Neural progenitor cell (in vitro differentiated cells): ENCODE measurements around the gene AIF1. TPM values are rescaled to one million over a fixed set of nuclear protein-coding genes. Genes with fewer than 3 reads are reported as not detected.
A peak's percentile ranks its signal among the peaks of the same experiment; 100 is the strongest.
"Not testable (repeated sequence)": the region's sequence is repeated elsewhere in the genome, so short reads cannot be mapped to it uniquely, and the experiment has no call there.

Experiments used
- DNase-seq: peaks from one replicate; pipeline ENCODE4 v3.0.0-alpha.2; 2016; ENCODE audit warnings: low spot score
- H2AFZ ChIP-seq: fragments of 200-600 bp; sonication (generic); replicated peaks from 2 replicates; pipeline ENCODE4 v1.6.1; 2016; ENCODE audit warnings: antibody characterized with exemption
- H3F3A ChIP-seq: fragments of 200-600 bp; sonication (generic); 2 replicates; pipeline ENCODE4 v1.6.1; 2016; ENCODE audit warnings: antibody characterized with exemption, low read depth
- H3K27ac ChIP-seq: fragments of 200-600 bp; sonication (generic); 2 replicates; pipeline ENCODE4 v1.5.1; 2016; ENCODE audit warnings: mild to moderate bottlenecking
- H3K27me3 ChIP-seq: fragments of 200-600 bp; sonication (generic); 2 replicates; pipeline ENCODE4 v1.6.1; 2016; ENCODE audit warnings: mild to moderate bottlenecking, moderate library complexity
- H3K36me3 ChIP-seq: fragments of 200-600 bp; sonication (generic); 2 replicates; pipeline ENCODE4 v1.5.1; 2016
- H3K4me1 ChIP-seq: fragments of 200-600 bp; sonication (generic); 2 replicates; pipeline ENCODE4 v1.6.1; 2016; ENCODE audit warnings: mixed run types
- H3K4me2 ChIP-seq: fragments of 200-600 bp; sonication (generic); 2 replicates; pipeline ENCODE4 v1.6.1; 2016
- H3K4me3 ChIP-seq: fragments of 200-600 bp; sonication (generic); 2 replicates; pipeline ENCODE4 v1.5.1; 2016
- H3K79me2 ChIP-seq: fragments of 200-600 bp; sonication (generic); 2 replicates; pipeline ENCODE4 v1.6.1; 2016; ENCODE audit warnings: low read depth
- H3K9ac ChIP-seq: fragments of 200-600 bp; sonication (generic); 2 replicates; pipeline ENCODE4 v1.6.1; 2016
- H3K9me3 ChIP-seq: fragments of 200-600 bp; sonication (generic); 2 replicates; pipeline ENCODE4 v1.5.1; 2016; ENCODE audit warnings: low read depth
- H4K20me1 ChIP-seq: fragments of 200-600 bp; sonication (generic); 2 replicates; pipeline ENCODE4 v1.6.1; 2016; ENCODE audit warnings: low read depth
- H3K27ac Mint-ChIP-seq: 3 replicates; pipeline ENCODE4 v1.8.0; 2021; ENCODE audit warnings: mixed read lengths
- H3K27me3 Mint-ChIP-seq: 2 replicates; pipeline ENCODE4 v1.8.0; 2022; ENCODE audit warnings: low read depth, mild to moderate bottlenecking, inconsistent platforms, moderate library complexity, mixed read lengths; ENCODE audit not compliant: insufficient read depth
- H3K36me3 Mint-ChIP-seq: 3 replicates; pipeline ENCODE4 v1.8.0; 2021; ENCODE audit warnings: mixed read lengths
- H3K4me1 Mint-ChIP-seq: 3 replicates; pipeline ENCODE4 v1.8.0; 2021; ENCODE audit warnings: mixed read lengths
- H3K4me3 Mint-ChIP-seq: 3 replicates; pipeline ENCODE4 v1.8.0; 2021; ENCODE audit warnings: mild to moderate bottlenecking, moderate library complexity, mixed read lengths
- H3K9me3 Mint-ChIP-seq: 3 replicates; pipeline ENCODE4 v1.8.0; 2020; ENCODE audit warnings: mixed read lengths
- EZH2 ChIP-seq: fragments of 200-600 bp; sonication (generic); IDR thresholded peaks from 2 replicates; pipeline ENCODE4 v1.6.1; 2017; ENCODE audit warnings: antibody characterized with exemption, mild to moderate bottlenecking, moderate library complexity
- EZH2phosphoT487 ChIP-seq: fragments of 200-600 bp; sonication (generic); IDR thresholded peaks from 2 replicates; pipeline ENCODE4 v1.6.1; 2017; ENCODE audit warnings: antibody characterized with exemption
- total RNA-seq: library from RNA; depleted of rRNA; stranded (reverse); fragments of >200 nt; gene quantifications from 2 replicates; pipeline ENCODE4 v1.2.3, GENCODE V29; 2015; ENCODE audit warnings: low replicate concordance
- TF ChIP-seq, protein P1 (sequence below): fragments of 200-600 bp; sonication (generic); IDR thresholded peaks from 2 replicates; pipeline ENCODE4 v1.5.1; 2017; ENCODE audit warnings: antibody characterized with exemption, mild to moderate bottlenecking

The AIF1 gene
- total RNA-seq, 1 donor from 2014 or later, result not detected

DNA sequence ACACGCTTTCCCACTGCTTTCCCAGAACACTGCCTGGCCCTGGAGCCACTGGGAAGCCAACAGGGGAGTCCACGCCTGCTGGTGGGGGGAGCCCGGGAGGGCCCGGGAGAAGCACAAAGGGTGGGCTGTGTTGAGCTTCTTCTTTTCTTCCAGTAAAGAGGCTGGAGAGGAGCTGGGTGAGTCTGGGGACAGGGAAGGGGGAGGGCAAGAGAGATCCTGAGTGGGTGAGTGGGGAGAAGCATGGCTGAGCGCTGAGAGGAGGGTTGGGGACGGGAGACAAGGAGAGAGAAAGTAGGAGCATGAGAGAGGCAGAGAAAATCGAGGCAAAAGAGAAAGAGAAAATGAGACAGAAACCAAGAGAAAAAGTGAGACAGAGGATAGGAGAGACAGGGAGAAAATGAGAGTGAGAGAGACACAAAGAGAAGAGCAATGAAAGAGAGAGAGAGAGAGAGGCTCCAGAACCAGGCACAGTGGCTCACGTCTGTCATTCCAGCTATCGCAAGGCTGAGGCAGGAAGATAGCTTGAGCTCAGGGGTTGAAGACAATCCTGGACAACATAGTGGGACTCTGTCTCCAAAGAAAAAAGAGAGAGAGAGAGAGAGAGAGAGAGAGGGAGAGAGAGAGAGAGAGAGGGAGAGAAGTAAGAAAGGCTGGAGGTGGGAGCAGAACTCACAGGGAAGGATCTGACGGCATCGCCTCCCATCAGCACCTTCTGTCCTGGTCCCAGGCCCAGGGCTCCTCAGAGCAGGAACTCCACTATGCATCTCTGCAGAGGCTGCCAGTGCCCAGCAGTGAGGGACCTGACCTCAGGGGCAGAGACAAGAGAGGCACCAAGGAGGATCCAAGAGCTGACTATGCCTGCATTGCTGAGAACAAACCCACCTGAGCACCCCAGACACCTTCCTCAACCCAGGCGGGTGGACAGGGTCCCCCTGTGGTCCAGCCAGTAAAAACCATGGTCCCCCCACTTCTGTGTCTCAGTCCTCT, 26.9 kb upstream of the AIF1 start:
- H2AFZ ChIP-seq, result peak overlapping the region; percentile 17
- H3K27me3 Mint-ChIP-seq, result peaks cover 6% of the 10 kb centered on the region
- H3K9me3 ChIP-seq, result no peaks in the 10 kb centered on the region
- TF ChIP-seq EZH2phosphoT487 (no peak), EZH2 (no peak)
- TF ChIP-seq, protein P1, sequence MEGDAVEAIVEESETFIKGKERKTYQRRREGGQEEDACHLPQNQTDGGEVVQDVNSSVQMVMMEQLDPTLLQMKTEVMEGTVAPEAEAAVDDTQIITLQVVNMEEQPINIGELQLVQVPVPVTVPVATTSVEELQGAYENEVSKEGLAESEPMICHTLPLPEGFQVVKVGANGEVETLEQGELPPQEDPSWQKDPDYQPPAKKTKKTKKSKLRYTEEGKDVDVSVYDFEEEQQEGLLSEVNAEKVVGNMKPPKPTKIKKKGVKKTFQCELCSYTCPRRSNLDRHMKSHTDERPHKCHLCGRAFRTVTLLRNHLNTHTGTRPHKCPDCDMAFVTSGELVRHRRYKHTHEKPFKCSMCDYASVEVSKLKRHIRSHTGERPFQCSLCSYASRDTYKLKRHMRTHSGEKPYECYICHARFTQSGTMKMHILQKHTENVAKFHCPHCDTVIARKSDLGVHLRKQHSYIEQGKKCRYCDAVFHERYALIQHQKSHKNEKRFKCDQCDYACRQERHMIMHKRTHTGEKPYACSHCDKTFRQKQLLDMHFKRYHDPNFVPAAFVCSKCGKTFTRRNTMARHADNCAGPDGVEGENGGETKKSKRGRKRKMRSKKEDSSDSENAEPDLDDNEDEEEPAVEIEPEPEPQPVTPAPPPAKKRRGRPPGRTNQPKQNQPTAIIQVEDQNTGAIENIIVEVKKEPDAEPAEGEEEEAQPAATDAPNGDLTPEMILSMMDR, result no peak
- no peak overlapping the region for H3K4me3 ChIP-seq
- no peaks in the 10 kb centered on the region for H3K79me2 ChIP-seq
- H3K27ac Mint-ChIP-seq, result peak overlapping the region; percentile 10
- H3K4me2 ChIP-seq, result no peak overlapping the region
- no peaks in the 10 kb centered on the region for H3K4me1 ChIP-seq
- H3K27me3 ChIP-seq, result no peaks in the 10 kb centered on the region
- H3K4me3 Mint-ChIP-seq, result no peak overlapping the region
- no peak overlapping the region for H3K27ac ChIP-seq
- peaks cover 5% of the 10 kb centered on the region for H3K4me1 Mint-ChIP-seq
- no peak overlapping the region for H3K9ac ChIP-seq
- no peaks in the 10 kb centered on the region for H3K9me3 Mint-ChIP-seq
- H3K36me3 Mint-ChIP-seq, result no peaks in the 10 kb centered on the region
- no peak for DNase-seq
- H3K36me3 ChIP-seq, result no peaks in the 10 kb centered on the region
- H4K20me1 ChIP-seq, result no peaks in the 10 kb centered on the region
- no peaks in the 10 kb centered on the region for H3F3A ChIP-seq

DNA sequence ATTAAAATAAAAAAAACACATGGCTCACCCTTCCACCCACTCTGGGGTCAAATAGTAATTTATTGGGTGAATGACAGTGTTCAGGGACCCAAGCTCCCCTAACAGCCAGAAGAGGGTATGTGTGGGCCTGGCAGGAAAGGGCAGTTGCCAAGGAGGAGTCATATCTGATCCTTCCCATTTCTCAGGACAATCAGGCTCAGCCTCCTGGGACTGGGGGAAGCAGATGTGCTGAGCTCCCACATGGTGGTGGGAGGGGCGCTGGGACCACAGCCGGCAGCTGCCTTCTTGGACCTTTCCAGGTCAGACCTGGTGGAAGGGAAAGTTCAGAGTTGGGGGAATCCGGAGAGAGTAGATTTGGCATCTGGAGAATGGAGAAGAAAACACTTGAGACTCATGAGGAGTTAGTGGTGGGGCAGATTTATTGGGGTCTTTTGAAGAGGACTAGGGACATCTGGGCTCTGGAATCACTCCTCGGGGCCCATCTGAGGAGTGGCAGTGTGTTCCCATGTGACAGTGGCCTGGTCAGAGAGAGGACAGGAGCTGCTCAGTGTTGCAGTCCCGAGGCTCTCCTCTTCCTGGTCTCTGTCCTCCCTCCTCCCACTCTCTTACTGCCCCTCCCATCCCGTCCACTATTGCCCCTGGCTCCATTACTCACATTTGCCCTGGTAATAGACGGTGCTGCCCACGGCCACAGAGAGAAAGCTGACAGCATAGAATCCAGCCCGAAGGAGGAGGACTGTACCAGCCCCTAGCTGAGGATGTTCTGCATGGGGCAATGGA, 26.0 kb upstream of the AIF1 start:
- H3K79me2 ChIP-seq, result no peaks in the 10 kb centered on the region
- Mint-ChIP-seq H3K36me3 (no peaks in the 10 kb centered on the region), H3K27ac (no peak overlapping the region), H3K4me3 (peak overlapping the region; percentile 53), H3K9me3 (no peaks in the 10 kb centered on the region), H3K4me1 (peaks cover 5% of the 10 kb centered on the region), H3K27me3 (peaks cover 6% of the 10 kb centered on the region)
- no peaks in the 10 kb centered on the region for H3K27me3 ChIP-seq
- H2AFZ ChIP-seq, result no peak overlapping the region
- H3K4me3 ChIP-seq, result no peak overlapping the region
- no peaks in the 10 kb centered on the region for H3K4me1 ChIP-seq
- no peak overlapping the region for H3K9ac ChIP-seq
- no peak for TF ChIP-seq EZH2phosphoT487
- no peak for TF ChIP-seq EZH2
- TF ChIP-seq, protein P1, result no peak
- no peak overlapping the region for H3K27ac ChIP-seq
- H3K36me3 ChIP-seq, result no peaks in the 10 kb centered on the region
- no peaks in the 10 kb centered on the region for H4K20me1 ChIP-seq
- H3F3A ChIP-seq, result no peaks in the 10 kb centered on the region
- DNase-seq, result no peak
- H3K9me3 ChIP-seq, result no peaks in the 10 kb centered on the region
- H3K4me2 ChIP-seq, result no peak overlapping the region

DNA sequence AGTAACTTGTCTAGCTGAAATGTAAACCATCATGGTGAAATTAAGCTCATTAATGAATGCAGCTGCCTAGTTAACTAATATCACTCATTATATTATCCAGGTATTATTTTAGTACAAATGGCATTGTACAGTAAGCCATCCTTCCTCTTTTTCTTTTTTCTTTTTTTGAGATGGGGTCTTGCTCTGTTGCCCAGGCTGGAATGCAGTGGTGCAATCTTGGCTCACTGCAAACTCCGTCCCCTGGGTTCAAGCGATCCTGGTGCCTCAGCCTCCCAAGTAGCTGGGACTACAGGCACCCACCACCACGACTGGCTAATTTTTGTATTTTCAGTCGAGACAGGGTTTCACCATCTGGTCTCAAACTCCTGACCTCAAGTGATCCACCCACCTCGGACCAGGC, 24.3 kb upstream of the AIF1 start:
- H3K27ac Mint-ChIP-seq, H3K36me3 Mint-ChIP-seq, H3K4me1 Mint-ChIP-seq: not testable (repeated sequence)

More for the DNA sequence above, 24.3 kb upstream of the AIF1 start:
- H3K9ac ChIP-seq, H3K27me3 Mint-ChIP-seq, H3K9me3 ChIP-seq, H3K27ac ChIP-seq, H3K4me2 ChIP-seq, H3K4me3 ChIP-seq, H3K27me3 ChIP-seq, H3K4me1 ChIP-seq, H3K9me3 Mint-ChIP-seq, H3F3A ChIP-seq, H2AFZ ChIP-seq, H3K36me3 ChIP-seq, H4K20me1 ChIP-seq, DNase-seq, H3K79me2 ChIP-seq, H3K4me3 Mint-ChIP-seq: not testable (repeated sequence)
